Panc1 (cell line): ENCODE data around the gene TVP23A. TPM values are rescaled to one million over a fixed set of nuclear protein-coding genes. Genes with fewer than 3 reads are reported as not detected.

Experiments
- ATAC-seq: fragments of 200-7000 bp; cut with Tn5 transposase; 2 replicates; pipeline ENCODE4 v1.9.1; 2020; ENCODE audit warnings: mild to moderate bottlenecking, moderate library complexity
- BruUV-seq: library from RNA; stranded (reverse); fragments of 400-500 nt; replicated peaks from 2 replicates; lab custom pipeline; 2021; lab: Mats Ljungman, UMichigan
- CTCF ChIA-PET: fragments of 300-600 bp; sonication (Branson Sonifier 250); formaldehyde crosslinking; loops from one replicate; lab custom pipeline; 2022; ENCODE audit warnings: antibody characterized with exemption; lab: Charles Lee
- POLR2A ChIA-PET: fragments of 300-600 bp; sonication (Branson Sonifier 250); formaldehyde crosslinking; loops from one replicate; lab custom pipeline; 2022; ENCODE audit warnings: antibody characterized with exemption; lab: Charles Lee
- DNase-seq: peaks from one replicate; pipeline ENCODE4 v3.0.0-alpha.2; 2010; ENCODE audit warnings: low read depth, low spot score
- H3K27ac ChIP-seq: 2 replicates; pipeline ENCODE4 v1.5.1; 2011; ENCODE audit warnings: mild to moderate bottlenecking, low read length, inconsistent platforms
- H3K27me3 ChIP-seq: fragments of 200-500 bp; sonication (Bioruptor generic); 2 replicates; pipeline ENCODE4 v1.6.0; 2014; ENCODE audit warnings: low read length, inconsistent platforms; ENCODE audit not compliant: control insufficient read depth, insufficient read depth
- H3K36me3 ChIP-seq: fragments of 200-500 bp; sonication (Bioruptor generic); 2 replicates; pipeline ENCODE4 v1.5.1; 2014; ENCODE audit warnings: inconsistent platforms, mild to moderate bottlenecking, low read length, moderate library complexity; ENCODE audit not compliant: control insufficient read depth, insufficient read depth
- H3K4me1 ChIP-seq: 2 replicates; pipeline ENCODE4 v1.5.1; 2011; ENCODE audit warnings: inconsistent platforms, mild to moderate bottlenecking, low read length, moderate library complexity; ENCODE audit not compliant: control insufficient read depth, insufficient read depth
- H3K4me3 ChIP-seq, 2 experiments: 2 replicates each; pipeline ENCODE4 v1.5.1; 2011 to 2012; ENCODE audit warnings: low read depth in 2 of 2, low read length in 2 of 2, mild to moderate bottlenecking in 2 of 2, inconsistent platforms in 1 of 2, moderate library complexity in 1 of 2
- H3K9me3 ChIP-seq: fragments of 200-500 bp; sonication (Bioruptor generic); 2 replicates; pipeline ENCODE4 v1.5.1; 2014; ENCODE audit warnings: low read depth, mild to moderate bottlenecking, inconsistent platforms, low read length, moderate library complexity; ENCODE audit not compliant: control insufficient read depth, insufficient read depth
- CTCF ChIP-seq: fragments of 450-650 bp; IDR thresholded peaks from 2 replicates; pipeline ENCODE4 v1.5.1; 2017; ENCODE audit warnings: mild to moderate bottlenecking
- POLR2AphosphoS5 ChIP-seq: IDR thresholded peaks from 2 replicates; pipeline ENCODE4 v1.6.1; 2012; ENCODE audit warnings: mild to moderate bottlenecking, low read depth, low read length, moderate library complexity
- REST ChIP-seq, 2 experiments: IDR thresholded peaks; 2 replicates each; pipeline ENCODE4 v1.6.1; 2011 to 2012; ENCODE audit warnings: low read depth in 2 of 2, control low read depth in 1 of 2, low read length in 1 of 2, mild to moderate bottlenecking in 1 of 2, moderate library complexity in 1 of 2; ENCODE audit not compliant: insufficient read depth in 1 of 2
- SIN3A ChIP-seq: IDR thresholded peaks from 2 replicates; pipeline ENCODE4 v1.6.1; 2012; ENCODE audit warnings: low read depth, mild to moderate bottlenecking, low read length, moderate library complexity, borderline replicate concordance; ENCODE audit not compliant: insufficient read depth
- TCF7L2 ChIP-seq: IDR thresholded peaks from 2 replicates; pipeline ENCODE4 v1.6.1; 2011; ENCODE audit warnings: mild to moderate bottlenecking, low read depth, low read length, inconsistent platforms
- in situ Hi-C: cut with HindIII; loops from 2 replicates; pipeline ENCODE4 v1.10.0; 2016; ENCODE audit warnings: low sequenced_read_pairs, low pct_unique_long_range_greater_than_20kb
- intact Hi-C: fragments of 100-400 bp; cut with micrococcal nuclease; formaldehyde crosslinking; loops from one replicate; pipeline ENCODE4 v1.10.0; 2022; ENCODE audit not compliant: unreplicated experiment
- total RNA-seq: library from RNA; stranded (reverse); gene quantifications from one replicate; pipeline ENCODE4 v1.2.1, GENCODE V29; 2021; ENCODE audit not compliant: unreplicated experiment

The TVP23A gene
- total RNA-seq, 1 experiment from 2014 or later = not detected

GRCh38 chr16:10740000-10740844, 78.4 kb downstream of the TVP23A start:
- Histone ChIP-seq H3K4me3 (no peak overlapping the region), H3K4me1 (peaks cover 28% of the 10 kb centered on the region), H3K27me3 (no peaks in the 10 kb centered on the region), H3K27ac (no peak overlapping the region), H3K36me3 (no peaks in the 10 kb centered on the region), H3K9me3 (no peaks in the 10 kb centered on the region)
- TF ChIP-seq TCF7L2 (no peak), REST (IDR thresholded peaks at IDR 0.05; ENCODE audit: insufficient read depth in 1 of 2, low read depth in 2 of 2, low read length in 1 of 2) (no peak), SIN3A (no peak), CTCF (no peak), POLR2AphosphoS5 (no peak)
- ChIA-PET CTCF (no interaction called here), POLR2A (no interaction called here)
- intact Hi-C loops = loop anchor here (5.0 to 10.0 kb wide), 2 partner anchors 182 to 425 kb away; no protein-coding TSS in a partner anchor
- no TSS peak for BruUV-seq
- no peak for DNase-seq
- in situ Hi-C loops = no loop called here
- ATAC-seq = no peak

- Histone ChIP-seq H3K27me3 (no peaks in the 10 kb centered on the region), H3K4me3 (no peak overlapping the region), H3K4me1 (peaks cover 24% of the 10 kb centered on the region), H3K9me3 (no peaks in the 10 kb centered on the region), H3K27ac (peak overlapping the region; percentile 75), H3K36me3 (no peaks in the 10 kb centered on the region)
- in situ Hi-C loops (no loop called here), intact Hi-C loops (loop anchor here (5.0 to 10.0 kb wide), 2 partner anchors 184 to 424 kb away; no protein-coding TSS in a partner anchor)
- TF ChIP-seq SIN3A (no peak), TCF7L2 (no peak), REST (IDR thresholded peaks at IDR 0.05; ENCODE audit: insufficient read depth in 1 of 2, low read depth in 2 of 2, low read length in 1 of 2) (no peak), CTCF (no peak), POLR2AphosphoS5 (no peak)
- ChIA-PET CTCF (interaction anchor here (0.6 to 2.5 kb wide), 4 partner anchors 163 to 1833 kb away, joined by 3 to 13 read pairs (median 5); no protein-coding TSS in a partner anchor), POLR2A (no interaction called here)
- DNase-seq (peak; percentile 74), ATAC-seq (peak; percentile 59)
- no TSS peak for BruUV-seq
These were observed 80.1 kb downstream of the TVP23A start for GRCh38 chr16:10738231-10739077.
